Nephron progenitor cell (in vitro differentiated cells): ENCODE measurements around the gene AHRR.
A peak's percentile ranks its signal among the peaks of the same experiment; 100 is the strongest.

Source experiments
- DNase-seq: peaks from one replicate; pipeline ENCODE4 v3.0.0; 2021
- H3K27ac Mint-ChIP-seq: 2 replicates; pipeline ENCODE4 v1.8.0; 2021; ENCODE audit warnings: mild to moderate bottlenecking, moderate library complexity, mixed read lengths
- H3K27me3 Mint-ChIP-seq: 2 replicates; pipeline ENCODE4 v1.8.0; 2021; ENCODE audit warnings: mild to moderate bottlenecking, low read depth, mixed read lengths; ENCODE audit not compliant: poor library complexity
- H3K36me3 Mint-ChIP-seq: 2 replicates; pipeline ENCODE4 v1.8.0; 2021; ENCODE audit warnings: low read depth, mixed read lengths
- H3K4me1 Mint-ChIP-seq: 2 replicates; pipeline ENCODE4 v1.8.0; 2021; ENCODE audit warnings: mixed read lengths
- H3K4me3 Mint-ChIP-seq: 2 replicates; pipeline ENCODE4 v1.8.0; 2021; ENCODE audit warnings: mild to moderate bottlenecking, moderate library complexity, mixed read lengths
- H3K9me3 Mint-ChIP-seq: 2 replicates; pipeline ENCODE4 v1.8.0; 2021; ENCODE audit warnings: mild to moderate bottlenecking, moderate library complexity, mixed read lengths
- TF ChIP-seq, protein P1 (sequence below): fragments of 200-600 bp; sonication (generic); IDR thresholded peaks from 2 replicates; pipeline ENCODE4 v1.5.0; 2021; ENCODE audit warnings: antibody characterized with exemption

Gene AHRR

DNA sequence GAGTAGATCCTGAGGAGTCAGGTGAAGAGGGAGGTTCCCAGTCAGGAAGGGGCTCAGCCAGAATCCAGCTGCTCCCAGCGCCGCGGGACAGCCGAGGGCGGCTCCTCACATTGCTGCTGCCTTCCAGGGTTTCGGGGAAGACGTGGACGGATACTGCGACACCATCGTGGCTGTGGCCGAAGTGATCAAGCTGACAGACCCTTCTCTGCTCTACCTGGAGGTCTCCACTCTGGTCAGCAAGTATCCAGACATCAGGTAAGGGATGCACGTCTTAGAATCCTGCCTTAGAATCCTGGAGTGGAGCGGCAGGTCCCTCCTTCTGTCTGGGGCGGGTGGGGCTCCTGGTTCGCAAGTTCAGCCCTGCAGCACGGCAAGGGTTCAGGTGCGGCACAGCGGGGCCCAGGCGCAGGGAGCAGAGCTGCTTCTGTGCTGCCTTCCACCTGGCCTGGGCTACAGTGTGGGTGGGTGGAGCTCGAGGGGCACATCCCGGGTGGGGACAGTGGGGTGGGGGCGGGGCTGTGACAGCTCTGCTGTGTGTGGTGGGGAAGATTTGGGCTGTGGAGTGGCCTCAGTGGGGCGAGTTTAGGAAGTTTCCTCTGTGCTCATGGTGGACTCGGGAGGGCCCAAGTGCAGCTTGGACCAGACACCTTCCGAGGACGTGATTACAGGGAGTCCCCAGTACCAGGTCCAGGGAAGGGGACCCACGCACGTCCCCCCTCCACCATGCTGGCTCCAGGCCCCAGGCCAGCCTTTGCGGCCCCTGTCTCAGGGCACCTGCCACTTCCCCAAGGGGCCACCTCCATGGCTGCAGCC lies 144.3 kb downstream of the AHRR start:
- Mint-ChIP-seq H3K36me3 (peaks cover 26% of the 10 kb centered on the region), H3K27me3 (no peaks in the 10 kb centered on the region), H3K27ac (no peak overlapping the region), H3K4me3 (no peak overlapping the region), H3K9me3 (no peaks in the 10 kb centered on the region), H3K4me1 (peaks cover 6% of the 10 kb centered on the region)
- DNase-seq: no peak
- TF ChIP-seq, protein P1, sequence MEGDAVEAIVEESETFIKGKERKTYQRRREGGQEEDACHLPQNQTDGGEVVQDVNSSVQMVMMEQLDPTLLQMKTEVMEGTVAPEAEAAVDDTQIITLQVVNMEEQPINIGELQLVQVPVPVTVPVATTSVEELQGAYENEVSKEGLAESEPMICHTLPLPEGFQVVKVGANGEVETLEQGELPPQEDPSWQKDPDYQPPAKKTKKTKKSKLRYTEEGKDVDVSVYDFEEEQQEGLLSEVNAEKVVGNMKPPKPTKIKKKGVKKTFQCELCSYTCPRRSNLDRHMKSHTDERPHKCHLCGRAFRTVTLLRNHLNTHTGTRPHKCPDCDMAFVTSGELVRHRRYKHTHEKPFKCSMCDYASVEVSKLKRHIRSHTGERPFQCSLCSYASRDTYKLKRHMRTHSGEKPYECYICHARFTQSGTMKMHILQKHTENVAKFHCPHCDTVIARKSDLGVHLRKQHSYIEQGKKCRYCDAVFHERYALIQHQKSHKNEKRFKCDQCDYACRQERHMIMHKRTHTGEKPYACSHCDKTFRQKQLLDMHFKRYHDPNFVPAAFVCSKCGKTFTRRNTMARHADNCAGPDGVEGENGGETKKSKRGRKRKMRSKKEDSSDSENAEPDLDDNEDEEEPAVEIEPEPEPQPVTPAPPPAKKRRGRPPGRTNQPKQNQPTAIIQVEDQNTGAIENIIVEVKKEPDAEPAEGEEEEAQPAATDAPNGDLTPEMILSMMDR: no peak

GRCh38 chr5:466661-467310 lies 145.3 kb downstream of the AHRR start:
- TF ChIP-seq, protein P1: no peak
- DNase-seq: no peak
- Mint-ChIP-seq H3K27me3 (no peaks in the 10 kb centered on the region), H3K36me3 (peaks cover 26% of the 10 kb centered on the region), H3K4me3 (no peak overlapping the region), H3K9me3 (no peaks in the 10 kb centered on the region), H3K4me1 (peaks cover 16% of the 10 kb centered on the region), H3K27ac (no peak overlapping the region)

GRCh38 chr5:468401-468800 lies 146.9 kb downstream of the AHRR start:
- DNase-seq: no peak
- Mint-ChIP-seq H3K9me3 (no peaks in the 10 kb centered on the region), H3K4me1 (peaks cover 18% of the 10 kb centered on the region), H3K4me3 (no peak overlapping the region), H3K27ac (no peak overlapping the region), H3K36me3 (peaks cover 12% of the 10 kb centered on the region), H3K27me3 (no peaks in the 10 kb centered on the region)
- TF ChIP-seq, protein P1: no peak

DNA sequence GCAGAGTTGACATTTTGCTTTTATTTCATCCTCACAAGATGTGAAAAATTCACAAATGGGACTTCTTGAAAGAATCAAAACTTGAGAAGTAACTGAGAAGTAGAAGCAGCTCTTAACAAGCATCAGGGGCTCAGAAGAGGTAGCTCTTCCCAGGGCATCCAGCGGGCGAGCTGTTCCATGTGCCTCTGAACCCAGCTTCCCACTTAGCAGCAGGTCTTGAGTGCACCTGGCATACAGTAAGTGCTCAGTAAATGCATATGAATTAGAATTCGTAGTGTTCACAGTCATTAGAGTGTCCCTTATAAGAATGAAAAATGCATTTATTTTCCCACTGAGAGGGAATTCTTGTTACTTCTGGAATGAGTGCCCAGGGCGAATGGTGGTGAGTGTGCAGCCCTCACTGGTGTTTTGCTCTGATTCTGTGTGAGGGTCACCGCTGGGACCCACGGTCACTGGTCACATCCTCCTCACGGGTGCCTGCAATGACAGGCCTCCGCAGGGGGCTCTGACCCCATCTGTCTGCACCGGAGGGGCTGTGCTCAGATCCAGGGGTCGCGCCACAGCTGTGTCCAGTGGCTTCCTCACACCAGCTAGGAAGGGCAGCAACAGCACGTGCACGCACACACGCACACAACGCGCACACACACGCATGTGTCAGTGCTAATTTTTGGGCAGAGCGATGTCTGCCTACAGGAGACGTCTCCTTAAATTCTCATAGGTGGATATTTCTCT lies 148.4 kb downstream of the AHRR start:
- H3K4me1 Mint-ChIP-seq: peaks cover 17% of the 10 kb centered on the region
- no peak overlapping the region for H3K4me3 Mint-ChIP-seq
- peaks cover 5% of the 10 kb centered on the region for H3K36me3 Mint-ChIP-seq
- peak; percentile 3 for DNase-seq
- H3K27ac Mint-ChIP-seq: no peak overlapping the region
- TF ChIP-seq, protein P1: no peak
- no peaks in the 10 kb centered on the region for H3K9me3 Mint-ChIP-seq
- peaks cover 12% of the 10 kb centered on the region for H3K27me3 Mint-ChIP-seq

GRCh38 chr5:470961-471749 lies 149.6 kb downstream of the AHRR start:
- peaks cover 24% of the 10 kb centered on the region for H3K27me3 Mint-ChIP-seq
- peaks cover 17% of the 10 kb centered on the region for H3K4me1 Mint-ChIP-seq
- H3K4me3 Mint-ChIP-seq: peak overlapping the region; percentile 77
- TF ChIP-seq, protein P1: no peak
- DNase-seq: peak; percentile 2
- H3K27ac Mint-ChIP-seq: no peak overlapping the region
- no peaks in the 10 kb centered on the region for H3K9me3 Mint-ChIP-seq
- H3K36me3 Mint-ChIP-seq: peaks cover 5% of the 10 kb centered on the region
